C4-2B (cell line): ENCODE results near the gene MROH2A.

ENCODE experiments used
- H3K27ac ChIP-seq: fragments of 450-650 bp; 2 replicates; pipeline ENCODE4 v1.5.1; 2017
- CTCF ChIP-seq: fragments of 450-650 bp; conservative IDR thresholded peaks from 2 replicates; pipeline ENCODE4 v1.5.1; 2017; ENCODE audit warnings: mild to moderate bottlenecking
- ZFX ChIP-seq: fragments of 450-650 bp; IDR thresholded peaks from 2 replicates; pipeline ENCODE4 v1.6.1; 2017

The MROH2A gene

GRCh38 chr2:233760043-233760442 is 18.1 kb upstream of the MROH2A start, which contains the start of gene UGT1A1:
UGT1A1 (plus strand) TSS chr2:233760270; CDS start chr2:233760288, 18 bp downstream.
- TF ChIP-seq CTCF (no peak), ZFX (no peak)
- no peak within 1 kb of the TSS for H3K27ac ChIP-seq

DNA sequence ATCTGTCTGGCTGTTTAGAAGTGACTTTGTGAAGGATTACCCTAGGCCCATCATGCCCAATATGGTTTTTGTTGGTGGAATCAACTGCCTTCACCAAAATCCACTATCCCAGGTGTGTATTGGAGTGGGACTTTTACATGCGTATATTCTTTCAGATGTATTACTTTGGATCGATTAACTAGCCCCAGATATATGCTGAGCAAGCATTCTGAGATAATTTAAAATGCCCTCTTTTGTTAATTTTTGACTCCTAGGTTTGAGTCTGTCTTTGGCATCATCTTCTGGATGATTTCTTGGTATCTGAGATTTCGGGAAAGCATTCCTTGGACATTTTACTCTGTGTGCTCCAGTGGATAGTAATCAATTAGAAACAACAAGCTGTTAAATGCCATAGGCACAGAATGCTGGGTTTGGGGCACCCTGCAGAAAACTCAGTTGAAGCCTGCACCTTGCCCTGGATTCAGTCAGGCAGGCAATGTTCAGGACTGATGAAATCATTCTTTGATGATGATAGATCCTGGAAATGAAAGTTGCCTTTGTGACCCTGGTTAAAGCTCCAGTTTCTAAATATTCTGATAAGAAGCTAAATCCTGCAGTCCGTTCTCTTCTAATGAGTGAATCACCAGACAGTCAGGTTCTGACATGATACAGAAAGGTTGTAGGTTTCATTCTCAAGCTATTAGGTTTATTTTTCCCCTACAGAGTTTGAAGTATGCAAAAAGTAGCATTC is 16.9 kb upstream of the MROH2A start:
- TF ChIP-seq ZFX (no peak), CTCF (no peak)
- no peak overlapping the region for H3K27ac ChIP-seq

GRCh38 chr2:233764264-233764663 is 13.9 kb upstream of the MROH2A start:
- no peak for TF ChIP-seq ZFX
- TF ChIP-seq CTCF, result no peak
- no peak overlapping the region for H3K27ac ChIP-seq

- TF ChIP-seq ZFX, result no peak
- TF ChIP-seq CTCF, result no peak
- H3K27ac ChIP-seq, result no peak overlapping the region
These were observed 13.4 kb upstream of the MROH2A start for GRCh38 chr2:233764761-233765160.

- TF ChIP-seq CTCF, result no peak
- TF ChIP-seq ZFX, result no peak
These were observed 11.7 kb upstream of the MROH2A start for GRCh38 chr2:233766416-233766815.

GRCh38 chr2:233768076-233768475 is 10.1 kb upstream of the MROH2A start:
- H3K27ac ChIP-seq, result no peak overlapping the region
- TF ChIP-seq ZFX, result no peak
- TF ChIP-seq CTCF, result no peak

More at GRCh38 chr2:233766416-233766815, 11.7 kb upstream of the MROH2A start:
- H3K27ac ChIP-seq, result no peak overlapping the region

- no peak overlapping the region for H3K27ac ChIP-seq
- TF ChIP-seq CTCF (no peak), ZFX (no peak)
These were observed 8.9 kb upstream of the MROH2A start for GRCh38 chr2:233769260-233769659.
